Measurements from ENCODE around the gene G6PC1.
"Not testable (repeated sequence)": the region's sequence is repeated elsewhere in the genome, so short reads cannot be mapped to it uniquely, and the experiment has no call there.

The G6PC1 gene

DNA sequence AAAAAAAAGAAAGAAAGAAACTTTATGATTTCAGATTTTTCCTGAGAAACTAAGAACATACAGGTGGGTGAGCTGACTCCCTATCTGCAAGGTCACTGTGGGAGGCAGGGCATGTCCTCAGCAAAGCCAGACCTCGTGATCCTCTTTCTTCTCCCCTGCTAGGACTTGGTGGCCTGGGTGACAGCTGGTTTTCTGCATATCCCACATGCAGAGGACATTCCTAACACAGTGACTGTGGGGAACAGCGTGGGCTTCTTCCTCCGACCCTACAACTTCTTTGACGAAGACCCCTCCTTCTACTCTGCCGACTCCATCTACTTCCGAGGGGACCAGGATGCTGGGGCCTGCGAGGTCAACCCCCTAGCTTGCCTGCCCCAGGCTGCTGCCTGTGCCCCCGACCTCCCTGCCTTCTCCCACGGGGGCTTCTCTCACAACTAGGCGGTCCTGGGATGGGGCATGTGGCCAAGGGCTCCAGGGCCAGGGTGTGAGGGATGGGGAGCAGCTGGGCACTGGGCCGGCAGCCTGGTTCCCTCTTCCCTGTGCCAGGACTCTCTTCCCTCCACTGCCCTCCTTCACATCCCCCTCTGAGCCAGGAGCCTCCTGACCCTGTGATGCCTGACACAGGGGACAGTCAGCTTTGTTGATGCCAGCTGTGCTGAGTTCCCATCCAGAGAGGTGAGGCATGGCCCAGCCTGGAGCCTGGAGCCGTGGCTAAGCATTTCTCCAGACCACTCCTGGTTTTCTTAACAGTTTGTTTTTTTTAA lies 26.5 kb upstream of the G6PC1 start:
- not testable (repeated sequence) for FAIRE-seq

DNA sequence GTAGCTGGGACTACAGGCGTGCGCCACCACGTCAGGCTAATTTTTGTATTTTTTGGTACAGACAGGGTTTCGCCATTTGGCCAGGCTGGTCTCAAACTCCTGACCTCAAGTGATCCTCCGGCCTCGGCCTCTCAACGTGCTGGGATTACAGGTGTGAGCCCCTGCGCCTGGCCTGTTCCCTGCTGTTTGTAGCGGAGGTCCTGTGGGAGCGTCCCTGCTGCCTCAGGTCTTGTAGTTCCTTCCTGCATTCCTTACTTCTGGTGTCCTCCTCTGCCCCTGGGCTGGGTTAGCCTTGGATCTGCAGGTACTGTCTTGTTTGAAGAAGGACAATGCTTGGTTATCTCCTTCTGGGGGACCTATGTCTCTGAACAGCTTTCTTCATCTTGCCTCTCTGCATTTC lies 23.6 kb upstream of the G6PC1 start:
- FAIRE-seq, result no peak

DNA sequence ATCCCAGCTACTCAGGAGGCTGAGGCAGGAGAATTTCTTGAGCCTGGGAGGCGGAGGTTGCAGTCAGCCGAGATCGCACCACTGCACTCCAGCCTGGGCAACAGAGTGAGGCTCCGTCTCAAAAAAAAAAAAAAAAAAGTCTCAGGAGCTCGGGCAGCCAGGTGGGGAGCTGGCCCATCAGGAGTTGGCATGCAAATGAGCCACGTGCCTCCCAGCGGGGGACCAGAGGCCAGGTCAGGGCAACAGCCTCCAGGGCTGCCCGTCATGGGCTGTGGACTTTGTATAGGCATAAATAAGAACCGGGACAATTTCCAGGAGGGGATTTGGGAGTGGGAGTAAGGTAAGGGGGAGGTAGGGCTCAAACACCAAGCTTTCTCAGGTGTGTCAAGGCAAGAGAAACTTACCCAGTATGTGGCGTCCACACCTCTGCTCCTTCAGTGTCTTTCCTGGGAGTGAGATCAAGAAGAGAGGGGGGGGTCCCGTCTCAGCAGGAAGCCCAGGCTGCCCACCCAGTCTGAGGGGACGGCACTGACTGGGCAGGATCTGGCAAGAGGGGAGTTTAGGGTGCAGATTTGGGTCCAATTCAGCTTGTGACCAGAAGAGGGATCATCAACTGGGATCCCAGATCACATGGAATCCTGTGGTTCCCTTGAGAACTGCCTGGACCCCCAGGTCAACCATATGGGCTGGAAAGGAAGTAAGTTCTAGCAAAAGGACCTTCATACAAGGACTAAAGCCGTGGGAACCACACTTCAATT lies 22.3 kb upstream of the G6PC1 start:
- no peak for FAIRE-seq

DNA sequence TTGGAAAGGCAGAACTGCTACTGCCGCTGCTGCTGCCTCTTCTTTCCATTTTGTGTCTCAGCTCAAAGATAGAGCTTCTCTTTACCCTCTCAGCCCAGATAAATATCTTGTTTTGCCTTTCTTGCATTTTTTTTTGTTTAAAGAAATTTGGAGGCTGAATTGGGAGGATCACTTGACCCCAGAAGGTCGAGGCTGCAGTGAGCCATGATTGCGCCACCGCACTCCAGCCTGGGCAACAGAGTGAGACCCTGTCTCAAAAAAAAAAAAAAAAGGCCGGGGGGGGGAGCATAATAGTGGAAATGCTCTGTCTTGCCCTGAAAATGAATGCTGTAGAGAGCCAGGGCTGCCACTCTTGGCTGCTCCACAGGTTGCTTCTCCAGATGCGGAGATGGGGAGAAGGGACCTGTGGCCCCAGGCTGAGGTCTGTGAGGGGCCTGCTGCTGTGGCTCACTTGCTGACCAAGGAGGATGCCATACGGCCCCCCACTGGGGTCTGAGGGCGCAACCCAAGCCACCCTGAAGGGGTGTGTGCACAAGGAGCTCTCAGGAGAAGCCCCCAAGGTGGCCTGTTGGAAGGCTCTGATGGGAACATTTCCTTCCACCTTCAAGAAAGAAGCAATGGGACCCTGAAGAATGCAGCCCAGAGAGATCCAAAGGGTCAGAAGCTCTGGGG lies 21.5 kb upstream of the G6PC1 start:
- no peak for FAIRE-seq

DNA sequence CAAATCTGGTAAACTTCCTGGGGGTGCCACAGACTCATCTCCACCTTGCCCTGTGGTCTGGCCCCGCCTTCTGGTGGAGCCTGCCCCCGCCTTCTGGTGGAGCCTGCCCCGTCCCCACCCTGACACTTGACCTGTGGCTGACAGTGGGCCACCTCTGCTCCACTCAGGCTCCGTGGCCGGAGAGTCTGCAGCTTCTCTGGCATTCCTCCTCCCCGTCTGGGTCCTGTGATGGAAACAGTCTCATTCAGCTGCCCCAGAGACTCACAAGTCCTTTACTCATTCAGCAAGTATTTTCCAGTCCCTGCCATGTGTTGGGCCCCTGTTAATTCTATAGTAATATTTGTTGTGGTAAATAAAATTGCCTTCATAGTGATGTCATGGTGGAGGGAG lies 21.0 kb upstream of the G6PC1 start:
- no peak for FAIRE-seq

DNA sequence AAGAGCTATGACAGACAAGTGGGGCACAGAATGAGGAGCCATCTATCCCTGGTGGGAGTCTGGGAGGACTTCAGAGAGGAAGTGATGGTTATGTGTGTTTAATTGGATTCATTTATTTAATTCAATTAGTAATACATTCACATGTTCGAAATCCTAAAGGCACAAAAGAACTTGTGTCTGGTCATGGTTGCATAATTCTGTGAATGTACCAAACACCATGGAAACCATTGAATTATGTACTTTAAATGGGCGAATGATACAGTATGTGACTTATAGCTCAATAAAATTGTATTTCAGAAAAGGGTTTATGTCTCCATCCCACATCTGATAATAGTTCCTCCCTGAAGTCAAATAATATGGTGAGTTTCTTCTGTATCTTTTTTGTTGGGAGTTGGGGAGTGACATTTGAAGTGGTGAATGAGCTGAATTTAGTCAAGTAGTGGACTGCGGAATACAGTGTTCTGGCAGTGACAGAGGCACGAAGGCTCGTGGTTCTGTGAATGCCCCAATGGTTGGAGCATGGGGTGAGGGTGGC lies 19.8 kb upstream of the G6PC1 start:
- FAIRE-seq, result no peak

DNA sequence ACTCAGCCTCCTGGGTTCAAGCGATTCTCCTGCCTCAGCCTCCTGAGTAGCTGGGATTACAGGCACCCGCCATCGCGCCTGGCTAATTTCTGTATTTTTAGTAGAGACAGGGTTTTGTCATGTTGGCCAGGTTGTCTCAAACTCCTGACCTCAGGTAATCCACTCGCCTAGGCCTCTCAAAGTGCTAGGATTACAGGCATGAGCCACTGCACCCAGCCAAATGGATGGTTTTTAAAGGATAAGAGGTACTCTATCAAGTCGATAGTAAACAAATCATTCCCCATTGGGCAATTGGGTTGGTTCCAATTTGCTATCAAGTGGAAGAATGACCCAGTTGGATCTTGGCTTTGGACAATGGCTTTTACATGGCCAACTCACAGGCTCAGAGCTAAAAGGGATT lies 18.9 kb upstream of the G6PC1 start:
- not testable (repeated sequence) for FAIRE-seq

DNA sequence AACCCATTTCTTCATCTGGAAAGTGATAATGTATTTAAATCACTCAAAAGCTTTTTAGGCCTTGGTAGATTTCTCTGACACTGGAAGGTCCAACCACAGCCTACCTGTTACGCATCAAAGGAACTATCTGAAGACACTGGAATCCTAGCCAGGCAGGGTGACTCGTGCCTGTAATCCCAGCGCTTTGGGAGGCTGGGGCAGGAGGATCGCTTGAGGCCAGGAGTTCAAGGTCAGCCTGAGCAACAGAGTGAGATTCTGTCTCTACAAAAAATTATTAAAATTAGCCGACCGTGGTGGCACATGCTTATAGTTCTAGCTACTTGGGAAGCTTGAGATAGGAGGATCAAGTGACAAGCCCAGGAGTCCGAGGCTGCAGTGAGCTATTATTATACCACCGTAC lies 18.4 kb upstream of the G6PC1 start:
- no peak for FAIRE-seq

DNA sequence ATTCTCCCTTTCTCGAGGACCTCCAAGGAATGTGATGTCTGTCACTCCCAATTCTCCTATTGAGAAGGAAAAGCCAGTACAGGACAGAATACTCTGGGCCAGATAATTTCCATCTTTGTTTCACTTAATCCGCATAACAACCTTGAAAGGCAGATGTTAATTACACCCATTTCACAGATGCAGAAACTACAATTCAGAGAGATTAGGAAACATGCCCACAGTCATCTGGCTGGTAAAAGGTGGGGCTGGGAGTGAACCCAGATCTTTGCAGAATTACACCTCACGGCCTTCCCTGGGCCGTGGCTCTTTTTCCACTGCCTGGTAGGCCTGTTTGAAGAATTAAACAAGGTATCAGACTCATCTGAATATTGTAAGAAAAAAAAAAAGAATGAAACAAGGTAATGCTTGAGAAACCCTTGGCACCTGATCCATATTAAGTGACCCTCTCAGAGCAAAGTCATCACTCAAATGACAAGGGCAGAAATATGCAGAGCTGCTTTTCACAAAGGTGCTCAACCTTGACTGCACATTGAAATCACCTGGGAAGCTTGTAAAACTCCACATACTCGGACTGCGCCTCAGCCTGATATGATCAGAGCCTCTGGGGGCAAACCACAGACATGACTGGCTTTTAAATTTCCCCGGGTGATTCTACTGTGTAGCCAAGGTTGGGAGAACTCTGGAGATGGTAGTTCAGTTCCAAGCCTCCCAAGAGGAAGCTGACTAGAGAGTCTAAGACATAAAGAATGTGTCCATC lies 16.6 kb upstream of the G6PC1 start:
- FAIRE-seq, result no peak

DNA sequence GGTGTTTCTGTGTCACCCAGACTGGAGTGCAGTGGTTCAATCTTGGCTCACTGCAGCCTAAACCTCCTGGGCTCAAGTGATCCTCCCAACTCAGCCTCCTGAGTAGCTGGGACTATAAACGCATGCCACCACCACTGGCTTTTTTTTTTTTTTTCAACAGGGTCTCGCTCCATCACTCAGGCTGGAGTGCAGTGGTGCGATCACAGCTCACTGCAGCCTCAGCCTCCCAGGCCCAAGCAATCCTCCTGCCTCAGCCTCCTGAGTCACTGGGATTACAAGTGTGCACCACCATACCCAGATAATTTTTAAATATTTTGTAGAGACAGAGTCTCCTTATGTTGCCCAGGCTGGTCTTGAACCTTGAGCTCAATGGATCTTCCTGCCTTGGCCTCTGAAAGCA lies 14.8 kb upstream of the G6PC1 start:
- not testable (repeated sequence) for FAIRE-seq

DNA sequence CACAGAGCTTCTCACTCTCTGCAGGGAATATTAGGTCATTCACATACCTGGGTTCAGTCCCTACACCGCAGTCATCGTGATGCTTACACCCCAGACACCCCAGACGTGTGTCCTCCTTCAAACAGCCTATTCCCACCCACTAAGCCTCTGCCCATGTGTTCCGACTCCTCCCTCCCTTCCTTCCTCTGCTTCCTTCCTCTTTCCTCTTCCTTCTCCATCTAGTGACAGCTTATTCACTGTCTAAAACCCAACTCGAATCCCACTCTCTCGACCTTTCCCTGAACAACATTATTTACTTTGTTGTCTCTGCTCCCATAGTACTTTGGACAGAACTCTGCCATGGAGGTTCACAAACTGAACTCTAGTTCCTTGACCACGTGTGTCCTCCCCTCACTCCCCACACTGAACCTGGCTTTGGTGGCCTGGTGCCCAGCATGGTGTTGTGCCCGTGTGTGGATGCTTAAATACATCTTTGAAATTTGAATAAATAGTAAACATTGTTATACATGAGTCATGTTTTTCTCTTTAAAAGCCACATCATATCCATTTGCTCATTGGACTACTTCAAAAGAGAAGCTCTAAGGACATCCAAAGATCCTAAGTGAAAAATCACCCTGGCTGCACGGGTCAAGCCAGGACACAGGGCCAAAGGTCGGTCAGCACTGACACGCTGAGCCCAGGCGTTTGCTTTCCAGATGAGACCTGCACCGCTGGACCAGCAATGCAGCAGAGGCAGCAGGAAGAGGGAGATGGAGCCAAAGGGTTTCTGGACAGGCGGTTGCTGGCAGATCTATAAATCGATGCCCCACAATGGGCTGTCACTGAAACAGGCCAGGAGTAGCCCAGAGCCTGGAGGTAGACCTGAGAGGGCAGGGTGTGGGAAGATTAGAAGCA lies 14.1 kb upstream of the G6PC1 start:
- no peak for FAIRE-seq

DNA sequence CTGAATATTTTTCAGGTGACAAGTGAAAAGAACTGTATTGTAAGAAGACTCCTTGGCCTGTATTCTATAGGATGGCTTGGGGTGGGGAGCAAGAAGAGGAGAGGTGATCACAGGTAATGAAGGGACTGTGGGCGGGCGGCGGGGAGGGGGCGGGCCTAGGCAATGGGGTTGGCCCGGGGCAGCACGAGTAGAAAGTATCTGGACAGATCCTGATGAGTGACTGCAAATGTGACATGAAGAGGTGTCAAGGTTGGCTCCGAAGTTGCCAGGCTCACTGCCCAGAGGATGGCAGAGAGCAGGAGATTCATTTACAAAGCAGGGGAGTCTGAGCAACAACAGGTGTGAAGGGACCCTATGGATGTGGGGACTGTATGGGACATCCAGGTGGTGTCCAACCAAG lies 10.8 kb upstream of the G6PC1 start:
- FAIRE-seq, result no peak

DNA sequence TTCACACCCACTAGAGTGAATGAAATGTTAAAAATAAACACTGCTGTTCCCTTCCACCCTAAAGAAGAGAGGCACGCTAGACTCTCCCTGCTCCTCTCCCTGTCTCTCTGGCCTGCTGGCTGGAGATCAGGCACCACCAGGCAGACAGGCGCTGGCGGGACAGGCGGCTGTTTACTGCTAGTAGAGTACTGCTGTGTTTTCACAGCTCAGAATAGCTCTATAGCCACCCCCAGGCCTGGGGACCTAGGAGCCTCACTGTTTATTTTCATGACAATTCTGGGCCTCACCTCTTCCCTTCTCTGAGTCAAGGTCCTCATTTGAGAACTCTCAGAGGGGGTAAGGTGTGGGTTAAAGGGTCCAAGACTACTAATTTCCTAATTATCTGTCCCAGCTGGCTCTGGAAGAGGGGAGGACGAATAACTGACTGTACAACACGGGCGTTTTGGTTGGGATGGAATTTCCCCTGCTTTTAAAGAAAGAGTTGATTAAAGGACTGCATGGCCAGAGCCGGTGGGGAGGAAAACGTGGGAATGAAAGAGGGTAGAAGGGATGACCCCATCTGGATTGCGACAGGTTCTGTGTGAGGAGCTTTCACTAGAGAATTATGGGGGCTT lies 9.0 kb upstream of the G6PC1 start:
- no peak for FAIRE-seq

DNA sequence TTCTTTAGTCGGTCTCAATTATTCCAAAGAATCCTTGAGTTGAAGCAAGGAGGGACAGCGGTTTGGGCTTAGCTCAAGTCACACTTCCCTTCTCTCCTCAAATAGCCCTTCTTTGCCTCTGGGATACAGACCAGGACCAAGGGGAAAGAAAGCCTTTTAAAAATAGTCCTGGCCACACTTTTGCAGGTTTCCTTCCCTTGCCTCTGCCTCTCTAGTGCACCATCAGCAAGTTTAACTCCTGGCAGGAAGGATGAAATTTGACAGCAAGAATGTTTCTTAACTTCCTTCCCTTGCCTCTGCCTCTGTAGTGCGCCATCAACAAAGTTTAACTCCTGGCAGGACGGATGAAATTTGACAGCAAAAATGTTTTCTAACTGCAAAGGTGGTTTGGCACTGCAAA lies 7.2 kb upstream of the G6PC1 start:
- FAIRE-seq, result no peak

DNA sequence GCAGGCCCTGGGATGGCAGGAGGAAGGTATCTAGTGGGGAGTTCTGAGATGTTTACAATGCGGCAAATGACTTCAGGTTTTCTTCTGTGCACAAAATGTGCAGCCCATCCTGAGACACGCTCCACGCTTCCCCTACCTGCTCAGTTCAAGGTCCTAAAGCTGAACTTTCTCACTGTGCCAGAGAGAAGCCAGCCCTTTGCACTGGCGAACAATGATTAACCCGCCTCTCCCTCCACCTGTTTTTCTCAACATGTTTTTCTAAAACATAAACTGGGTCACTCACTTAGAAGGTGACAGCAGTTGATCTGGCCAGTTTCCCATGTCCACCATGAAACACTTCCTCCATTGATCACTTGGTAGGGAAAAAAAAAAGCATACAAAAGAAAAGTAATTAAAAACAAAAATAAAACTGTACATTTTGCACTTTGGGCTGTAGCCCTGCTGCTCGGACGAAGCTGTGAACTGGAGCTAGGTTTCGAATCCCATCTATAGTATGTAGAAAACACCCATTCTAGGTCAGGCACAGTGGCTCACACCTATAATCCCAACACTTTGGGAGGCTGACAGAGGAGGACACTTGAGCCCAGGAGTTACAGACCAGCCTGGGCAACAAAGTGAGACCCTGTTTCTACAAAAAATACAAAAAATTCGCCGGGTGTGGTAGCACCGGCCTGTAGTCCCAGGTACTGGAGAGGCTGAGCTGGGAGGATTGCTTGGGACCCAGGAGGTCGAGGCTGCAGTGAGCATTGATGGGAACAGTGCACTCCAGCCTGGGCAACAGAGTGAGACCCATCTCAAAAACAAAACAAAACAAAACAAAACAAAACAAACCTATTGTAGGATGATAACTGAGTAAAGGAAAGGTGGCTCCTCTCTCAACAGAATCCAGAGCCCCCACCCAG lies 6.1 kb upstream of the G6PC1 start:
- FAIRE-seq, result no peak

DNA sequence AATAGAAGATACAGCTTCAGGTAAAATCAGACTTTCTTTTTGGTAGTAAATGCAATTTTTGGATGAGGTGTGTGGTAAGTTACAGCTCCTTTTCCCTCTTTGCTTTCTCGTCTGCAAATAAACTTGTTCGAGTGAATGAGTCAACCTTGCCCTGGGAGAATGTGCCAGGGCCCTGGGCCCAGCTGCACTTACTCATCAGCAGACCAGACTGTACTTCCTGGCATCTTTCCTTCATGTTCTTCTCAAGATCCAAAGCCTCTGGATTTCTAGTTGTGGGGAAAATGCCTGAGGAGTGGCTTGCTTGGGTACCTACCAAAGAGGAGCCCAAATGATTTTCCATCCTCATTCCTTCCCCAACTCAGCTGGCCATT lies 5.4 kb upstream of the G6PC1 start:
- FAIRE-seq, result no peak

DNA sequence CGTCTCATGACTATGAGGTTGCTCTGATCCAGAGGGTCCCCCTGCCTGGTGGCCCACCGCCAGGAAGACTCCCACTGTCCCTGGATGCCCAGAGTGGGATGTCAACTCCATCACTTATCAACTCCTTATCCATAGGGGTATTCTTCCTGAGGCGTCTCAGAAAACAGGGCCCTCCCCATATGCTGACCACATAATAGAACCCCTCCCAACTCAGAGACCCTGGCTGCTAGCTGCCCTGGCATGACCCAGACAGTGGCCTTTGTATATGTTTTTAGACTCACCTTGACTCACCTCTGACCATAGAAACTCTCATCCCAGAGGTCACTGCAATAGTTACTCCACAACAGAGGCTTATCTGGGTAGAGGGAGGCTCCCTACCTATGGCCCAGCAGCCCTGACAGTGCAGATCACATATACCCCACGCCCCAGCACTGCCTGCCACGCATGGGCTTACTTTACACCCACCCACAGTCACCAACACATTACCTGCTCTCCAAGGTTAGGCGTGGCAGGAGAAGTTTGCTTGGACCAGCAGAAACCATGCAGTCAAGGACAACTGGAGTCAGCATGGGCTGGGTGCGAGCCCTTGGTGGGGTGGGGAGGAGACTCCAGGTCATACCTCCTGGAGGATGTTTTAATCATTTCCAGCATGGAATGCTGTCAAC lies 2.3 kb upstream of the G6PC1 start:
- no peak for FAIRE-seq

DNA sequence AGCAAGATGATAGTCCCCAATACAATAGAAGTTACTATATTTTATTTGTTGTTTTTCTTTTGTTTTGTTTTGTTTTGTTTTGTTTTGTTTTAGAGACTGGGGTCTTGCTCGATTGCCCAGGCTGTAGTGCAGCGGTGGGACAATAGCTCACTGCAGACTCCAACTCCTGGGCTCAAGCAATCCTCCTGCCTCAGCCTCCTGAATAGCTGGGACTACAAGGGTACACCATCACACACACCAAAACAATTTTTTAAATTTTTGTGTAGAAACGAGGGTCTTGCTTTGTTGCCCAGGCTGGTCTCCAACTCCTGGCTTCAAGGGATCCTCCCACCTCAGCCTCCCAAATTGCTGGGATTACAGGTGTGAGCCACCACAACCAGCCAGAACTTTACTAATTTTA lies 618 bp upstream of the G6PC1 start:
- FAIRE-seq, result not testable (repeated sequence)

DNA sequence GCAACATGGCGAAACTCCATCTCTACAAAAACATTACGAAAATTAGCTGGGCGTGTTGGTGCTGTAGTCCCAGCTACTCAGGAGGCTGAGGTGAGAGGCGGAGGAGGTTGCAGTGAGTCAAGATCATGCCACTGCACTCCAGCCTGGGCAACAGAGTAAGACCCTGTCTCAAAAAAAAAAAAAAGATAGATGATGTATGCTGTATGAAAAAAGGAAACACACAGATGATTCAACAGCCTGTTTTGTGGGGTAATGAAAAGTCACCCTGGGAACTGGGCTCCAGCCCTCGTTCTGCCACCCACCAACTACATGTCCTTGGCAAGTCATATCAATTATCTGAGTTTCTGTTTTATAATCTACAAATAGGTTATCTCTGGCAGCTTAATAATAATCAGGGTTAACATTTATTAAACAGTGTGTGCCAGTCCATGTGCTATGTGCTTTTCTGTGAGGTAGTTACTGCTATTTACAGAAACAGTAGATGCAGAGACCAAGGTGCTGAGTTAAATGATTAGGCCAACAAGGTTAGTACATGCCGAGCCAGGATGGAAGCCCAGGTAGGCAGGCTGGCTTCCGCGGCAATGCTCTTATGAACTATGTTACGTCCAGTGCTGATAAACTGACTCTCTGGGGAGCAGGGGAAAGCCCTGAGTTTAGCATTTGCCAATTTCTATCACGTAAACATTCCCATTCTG lies 1.1 kb downstream of the G6PC1 start:
- no peak for FAIRE-seq
